ENCODE results near the gene ANKRD35.
"Not testable (repeated sequence)": the region's sequence is repeated elsewhere in the genome, so short reads cannot be mapped to it uniquely, and the experiment has no call there.

Gene ANKRD35

GRCh38 chr1:145858901-145859490 is 26.7 kb downstream of the ANKRD35 start, which contains the start of gene PIAS3:
PIAS3 (minus strand) TSS chr1:145859081; CDS start chr1:145858990, 91 bp downstream.
- H3K27me3 ChIP-seq (ENCODE audit: insufficient read depth, low read length): no peaks in the 10 kb centered on the region
- peak within 1 kb of the TSS; percentile 77 for H3K4me3 ChIP-seq (ENCODE audit: low read length)
- no peaks in the 10 kb centered on the region for H3K9me3 ChIP-seq (ENCODE audit: low read length)
- H2AFZ ChIP-seq (ENCODE audit: low read depth, low read length): peak within 1 kb of the TSS; percentile 79
- peaks cover 27% of the 10 kb centered on the region for H3K36me3 ChIP-seq (ENCODE audit: insufficient read depth, low read length)
- H3K4me1 ChIP-seq (ENCODE audit: insufficient read depth, low read length): peaks cover 10% of the 10 kb centered on the region

- Histone ChIP-seq H3K4me3 (ENCODE audit: low read length) (peak overlapping the region; percentile 77), H3K36me3 (ENCODE audit: insufficient read depth, low read length) (peaks cover 33% of the 10 kb centered on the region), H3K27me3 (ENCODE audit: insufficient read depth, low read length) (no peaks in the 10 kb centered on the region), H3K9me3 (ENCODE audit: low read length) (no peaks in the 10 kb centered on the region), H3K4me1 (ENCODE audit: insufficient read depth, low read length) (peaks cover 10% of the 10 kb centered on the region), H2AFZ (ENCODE audit: low read depth, low read length) (peak overlapping the region; percentile 79)
These were observed 27.3 kb downstream of the ANKRD35 start for GRCh38 chr1:145858238-145858900.

GRCh38 chr1:145857170-145857569 is 28.5 kb downstream of the ANKRD35 start:
- H3K9me3 ChIP-seq (ENCODE audit: low read length): no peaks in the 10 kb centered on the region
- no peak overlapping the region for H2AFZ ChIP-seq (ENCODE audit: low read depth, low read length)
- no peaks in the 10 kb centered on the region for H3K27me3 ChIP-seq (ENCODE audit: insufficient read depth, low read length)
- peak overlapping the region; percentile 77 for H3K4me3 ChIP-seq (ENCODE audit: low read length)
- H3K4me1 ChIP-seq (ENCODE audit: insufficient read depth, low read length): peaks cover 10% of the 10 kb centered on the region
- peaks cover 41% of the 10 kb centered on the region for H3K36me3 ChIP-seq (ENCODE audit: insufficient read depth, low read length)

DNA sequence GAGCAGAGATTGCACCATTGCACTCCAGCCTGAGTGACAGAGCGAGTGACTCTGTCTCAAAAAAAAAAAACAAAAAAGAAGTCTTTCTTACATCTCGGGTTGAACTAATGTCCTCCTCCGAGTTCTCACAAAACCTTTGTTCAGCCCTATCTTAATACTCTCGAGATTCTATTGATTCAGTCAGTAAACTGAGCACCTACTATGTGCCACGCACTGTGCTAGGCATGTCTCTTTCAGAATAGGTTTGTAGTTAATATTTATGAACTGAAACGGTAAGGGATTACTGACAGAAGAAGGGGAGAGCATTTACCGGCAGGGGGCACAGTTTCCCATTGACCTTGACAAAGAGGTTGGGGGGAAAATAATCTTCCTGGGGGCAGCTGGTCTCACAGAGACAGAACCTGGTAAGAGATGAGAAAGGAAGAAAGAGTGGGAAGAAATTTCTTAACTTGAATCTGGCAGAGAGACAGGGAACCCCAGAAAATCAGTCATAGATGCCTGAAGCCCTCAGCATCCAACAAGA is 30.2 kb downstream of the ANKRD35 start:
- H3K4me3 ChIP-seq (ENCODE audit: low read length): no peak overlapping the region
- no peak overlapping the region for H2AFZ ChIP-seq (ENCODE audit: low read depth, low read length)
- peaks cover 10% of the 10 kb centered on the region for H3K4me1 ChIP-seq (ENCODE audit: insufficient read depth, low read length)
- H3K36me3 ChIP-seq (ENCODE audit: insufficient read depth, low read length): peaks cover 54% of the 10 kb centered on the region
- H3K9me3 ChIP-seq (ENCODE audit: low read length): no peaks in the 10 kb centered on the region
- no peaks in the 10 kb centered on the region for H3K27me3 ChIP-seq (ENCODE audit: insufficient read depth, low read length)

DNA sequence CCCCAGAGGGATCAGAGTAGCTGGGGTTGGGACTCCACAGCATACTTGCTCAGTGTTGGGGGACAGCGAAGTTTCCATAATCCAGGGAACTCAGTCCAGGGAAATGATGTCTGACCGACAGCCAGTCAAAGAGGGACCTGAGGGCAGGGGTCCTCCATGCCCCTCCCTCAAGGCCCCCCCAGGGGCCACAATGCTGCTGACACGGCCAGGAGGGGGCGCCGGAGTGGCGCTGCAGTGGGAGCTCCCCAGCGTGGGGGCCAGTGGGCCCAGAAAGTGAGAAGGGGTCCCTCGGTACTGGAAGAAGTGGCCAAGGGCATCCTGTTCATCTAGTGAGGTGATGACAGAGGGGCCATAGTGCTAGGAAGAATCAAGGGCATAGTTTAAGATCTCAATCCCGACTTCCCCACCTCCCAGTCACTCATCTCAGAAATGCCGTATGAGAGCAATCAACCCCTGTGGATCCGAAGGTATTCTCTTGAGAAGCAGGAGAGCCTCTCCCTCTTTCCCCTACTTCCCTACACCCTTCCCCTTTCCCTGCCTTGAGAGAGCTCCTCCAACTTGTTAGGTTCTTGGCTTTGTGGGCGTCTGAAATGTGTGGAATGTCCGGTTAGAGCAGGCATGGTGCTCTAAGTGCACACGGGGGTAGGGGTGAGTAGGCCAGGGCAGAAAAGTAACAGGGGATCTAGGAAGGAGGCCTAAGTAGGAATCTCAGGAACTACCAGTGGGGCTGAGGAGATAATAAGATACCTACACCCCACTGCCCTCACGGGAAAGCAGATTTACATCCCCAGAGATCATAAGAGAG is 36.1 kb downstream of the ANKRD35 start:
- Histone ChIP-seq H3K36me3 (ENCODE audit: insufficient read depth, low read length) (peaks cover 59% of the 10 kb centered on the region), H2AFZ (ENCODE audit: low read depth, low read length) (no peak overlapping the region), H3K4me1 (ENCODE audit: insufficient read depth, low read length) (peaks cover 3% of the 10 kb centered on the region), H3K27me3 (ENCODE audit: insufficient read depth, low read length) (no peaks in the 10 kb centered on the region), H3K9me3 (ENCODE audit: low read length) (no peaks in the 10 kb centered on the region), H3K4me3 (ENCODE audit: low read length) (no peak overlapping the region)

- peaks cover 57% of the 10 kb centered on the region for H3K36me3 ChIP-seq (ENCODE audit: insufficient read depth, low read length)
- H2AFZ ChIP-seq (ENCODE audit: low read depth, low read length): no peak overlapping the region
- no peak overlapping the region for H3K4me3 ChIP-seq (ENCODE audit: low read length)
- no peaks in the 10 kb centered on the region for H3K27me3 ChIP-seq (ENCODE audit: insufficient read depth, low read length)
- H3K4me1 ChIP-seq (ENCODE audit: insufficient read depth, low read length): peaks cover 3% of the 10 kb centered on the region
- H3K9me3 ChIP-seq (ENCODE audit: low read length): no peaks in the 10 kb centered on the region
These were observed 37.8 kb downstream of the ANKRD35 start for GRCh38 chr1:145847827-145848226.

DNA sequence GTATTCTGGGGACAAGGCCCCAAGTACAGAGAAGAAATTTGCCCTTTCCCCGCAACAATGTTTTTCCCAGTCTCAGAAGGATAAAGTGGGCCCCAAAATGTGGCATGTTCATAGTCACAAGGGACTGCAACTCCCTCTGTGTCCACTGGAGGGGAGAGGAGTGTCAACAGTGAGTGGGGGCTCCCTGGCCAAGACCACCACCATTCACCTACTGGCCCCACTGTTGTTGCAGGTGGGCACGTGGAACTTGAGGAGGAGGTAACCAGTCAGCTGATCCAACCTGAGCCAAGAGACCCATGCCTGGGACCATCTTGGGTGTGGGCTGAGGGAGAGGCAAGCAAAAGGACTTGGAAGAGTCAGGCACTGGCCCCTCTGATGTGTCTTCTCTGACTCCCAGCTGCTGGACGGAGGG is 39.5 kb downstream of the ANKRD35 start:
- H3K4me1 ChIP-seq (ENCODE audit: insufficient read depth, low read length): peaks cover 3% of the 10 kb centered on the region
- no peaks in the 10 kb centered on the region for H3K9me3 ChIP-seq (ENCODE audit: low read length)
- H2AFZ ChIP-seq (ENCODE audit: low read depth, low read length): peak overlapping the region; percentile 56
- H3K4me3 ChIP-seq (ENCODE audit: low read length): peak overlapping the region; percentile 48
- peaks cover 60% of the 10 kb centered on the region for H3K36me3 ChIP-seq (ENCODE audit: insufficient read depth, low read length)
- no peaks in the 10 kb centered on the region for H3K27me3 ChIP-seq (ENCODE audit: insufficient read depth, low read length)

GRCh38 chr1:145845514-145846161 is 40.0 kb downstream of the ANKRD35 start, which contains the start of gene NUDT17:
NUDT17 (plus strand) TSS chr1:145845630; CDS start chr1:145845641, 11 bp downstream.
- Histone ChIP-seq H3K4me1 (ENCODE audit: insufficient read depth, low read length) (peaks cover 3% of the 10 kb centered on the region), H2AFZ (ENCODE audit: low read depth, low read length) (peak within 1 kb of the TSS; percentile 56), H3K9me3 (ENCODE audit: low read length) (no peaks in the 10 kb centered on the region), H3K27me3 (ENCODE audit: insufficient read depth, low read length) (no peaks in the 10 kb centered on the region), H3K36me3 (ENCODE audit: insufficient read depth, low read length) (peaks cover 60% of the 10 kb centered on the region), H3K4me3 (ENCODE audit: low read length) (peak within 1 kb of the TSS; percentile 48)

DNA sequence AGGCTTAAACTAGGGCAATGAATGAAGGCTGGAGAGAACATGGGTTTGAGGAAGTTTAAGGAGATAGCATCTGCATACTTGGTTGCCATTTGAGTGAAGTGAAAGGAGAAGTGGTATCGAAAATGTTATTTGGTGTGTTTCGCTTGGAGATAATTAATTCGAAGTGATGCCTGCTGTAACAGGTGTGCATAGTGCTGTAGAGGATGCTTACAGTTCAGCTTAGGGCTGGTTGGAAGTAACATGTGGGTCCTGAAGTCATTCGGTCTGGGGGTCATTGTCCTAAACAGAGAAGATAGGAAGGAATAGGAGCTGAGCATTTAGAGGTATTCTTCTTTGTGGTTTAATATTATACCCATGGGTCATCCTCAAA is 40.5 kb downstream of the ANKRD35 start:
- Histone ChIP-seq H3K4me1 (ENCODE audit: insufficient read depth, low read length) (peaks cover 3% of the 10 kb centered on the region), H3K9me3 (ENCODE audit: low read length) (no peaks in the 10 kb centered on the region), H3K27me3 (ENCODE audit: insufficient read depth, low read length) (no peaks in the 10 kb centered on the region), H3K4me3 (ENCODE audit: low read length) (peak overlapping the region; percentile 48), H2AFZ (ENCODE audit: low read depth, low read length) (no peak overlapping the region), H3K36me3 (ENCODE audit: insufficient read depth, low read length) (peaks cover 55% of the 10 kb centered on the region)

- H3K27me3 ChIP-seq (ENCODE audit: insufficient read depth, low read length): no peaks in the 10 kb centered on the region
- H3K4me3 ChIP-seq (ENCODE audit: low read length): no peak overlapping the region
- no peaks in the 10 kb centered on the region for H3K9me3 ChIP-seq (ENCODE audit: low read length)
- H2AFZ ChIP-seq (ENCODE audit: low read depth, low read length): no peak overlapping the region
- H3K4me1 ChIP-seq (ENCODE audit: insufficient read depth, low read length): peaks cover 3% of the 10 kb centered on the region
- H3K36me3 ChIP-seq (ENCODE audit: insufficient read depth, low read length): peaks cover 57% of the 10 kb centered on the region
These were observed 42.6 kb downstream of the ANKRD35 start for GRCh38 chr1:145843031-145843430.

GRCh38 chr1:145837656-145838055 is 48.0 kb downstream of the ANKRD35 start:
- H2AFZ ChIP-seq (ENCODE audit: low read depth, low read length): no peak overlapping the region

GRCh38 chr1:145830810-145831209 is 54.9 kb downstream of the ANKRD35 start:
- not testable (repeated sequence) for H3K9me3 ChIP-seq (ENCODE audit: low read length); H3K4me1 ChIP-seq (ENCODE audit: insufficient read depth, low read length); H3K27me3 ChIP-seq (ENCODE audit: insufficient read depth, low read length); H2AFZ ChIP-seq (ENCODE audit: low read depth, low read length); H3K4me3 ChIP-seq (ENCODE audit: low read length)
- peaks cover 91% of the 10 kb centered on the region for H3K36me3 ChIP-seq (ENCODE audit: insufficient read depth, low read length)

More at GRCh38 chr1:145837656-145838055, 48.0 kb downstream of the ANKRD35 start:
- Histone ChIP-seq H3K4me1 (ENCODE audit: insufficient read depth, low read length) (no peaks in the 10 kb centered on the region), H3K36me3 (ENCODE audit: insufficient read depth, low read length) (peaks cover 89% of the 10 kb centered on the region), H3K9me3 (ENCODE audit: low read length) (no peaks in the 10 kb centered on the region), H3K4me3 (ENCODE audit: low read length) (no peak overlapping the region), H3K27me3 (ENCODE audit: insufficient read depth, low read length) (no peaks in the 10 kb centered on the region)

All from neuron (in vitro differentiated cells).